Purkinje cell (primary cell): ENCODE results near the gene HARS2. TPM values are rescaled to one million over a fixed set of nuclear protein-coding genes. Genes with fewer than 3 reads are reported as not detected.

Experiments used
- polyA plus RNA-seq: library from polyadenylated mRNA; unstranded; fragments of >200 nt; fragmentation: Nextera tagmentation; gene quantifications from 2 replicates; pipeline ENCODE4 v1.2.1, GENCODE V29; 2014

HARS2 gene, protein sequence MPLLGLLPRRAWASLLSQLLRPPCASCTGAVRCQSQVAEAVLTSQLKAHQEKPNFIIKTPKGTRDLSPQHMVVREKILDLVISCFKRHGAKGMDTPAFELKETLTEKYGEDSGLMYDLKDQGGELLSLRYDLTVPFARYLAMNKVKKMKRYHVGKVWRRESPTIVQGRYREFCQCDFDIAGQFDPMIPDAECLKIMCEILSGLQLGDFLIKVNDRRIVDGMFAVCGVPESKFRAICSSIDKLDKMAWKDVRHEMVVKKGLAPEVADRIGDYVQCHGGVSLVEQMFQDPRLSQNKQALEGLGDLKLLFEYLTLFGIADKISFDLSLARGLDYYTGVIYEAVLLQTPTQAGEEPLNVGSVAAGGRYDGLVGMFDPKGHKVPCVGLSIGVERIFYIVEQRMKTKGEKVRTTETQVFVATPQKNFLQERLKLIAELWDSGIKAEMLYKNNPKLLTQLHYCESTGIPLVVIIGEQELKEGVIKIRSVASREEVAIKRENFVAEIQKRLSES
- polyA plus RNA-seq, result 9.2 and 12.1 TPM in 2 replicates

DNA sequence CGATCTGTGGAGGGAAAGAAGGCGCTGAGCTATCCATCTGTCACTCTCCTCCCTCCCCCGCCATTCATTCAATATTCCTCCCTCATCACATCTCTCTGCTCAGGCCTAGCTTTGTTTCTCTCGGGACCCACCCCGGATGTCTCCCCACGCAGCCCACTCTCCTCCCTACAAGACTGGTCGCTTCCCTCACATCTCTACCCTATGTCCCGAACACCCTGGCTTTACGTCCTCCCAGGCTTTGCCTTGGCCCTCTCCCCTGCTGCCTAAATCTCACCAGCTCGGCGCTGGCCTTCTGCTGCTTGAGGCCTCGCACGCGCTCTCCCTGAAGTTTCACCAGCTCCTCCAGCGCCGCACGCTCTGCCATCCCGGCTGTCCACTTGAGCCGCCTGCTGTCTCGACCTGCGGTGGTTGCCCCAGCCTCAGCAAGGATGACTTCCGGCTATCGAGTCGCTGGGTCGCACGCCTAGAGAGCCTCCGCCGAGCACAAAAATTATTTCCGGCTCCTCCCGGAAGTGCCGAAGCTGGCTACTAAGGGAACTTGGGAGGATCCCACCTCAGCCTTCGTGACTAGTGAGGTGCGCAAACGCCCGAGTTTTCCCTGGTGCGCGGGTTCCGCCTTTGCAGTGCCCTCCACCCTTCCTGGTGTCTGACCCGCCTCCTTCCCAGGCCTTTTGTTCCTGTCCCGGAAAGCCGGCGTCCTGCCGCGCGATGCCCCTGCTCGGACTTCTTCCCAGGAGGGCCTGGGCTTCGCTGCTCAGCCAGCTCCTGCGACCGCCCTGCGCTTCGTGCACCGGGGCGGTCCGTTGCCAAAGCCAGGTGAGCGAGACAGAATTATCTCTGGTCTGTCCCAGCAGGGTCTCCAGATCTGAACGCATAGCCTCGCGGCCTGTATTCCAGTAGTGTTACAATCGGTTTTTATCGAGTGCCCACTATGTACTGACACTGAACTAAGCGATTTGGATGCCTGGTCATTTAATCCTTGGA lies at the start of gene HARS2, which contains the start of gene HARS1:
HARS2 (plus strand) TSS at position 515 of the 984 bp plus-strand sequence; CDS start at position 709, 194 bp downstream.
HARS1 (minus strand) TSS at position 430 of the 984 bp plus-strand sequence; CDS start at position 364, 66 bp downstream.

DNA sequence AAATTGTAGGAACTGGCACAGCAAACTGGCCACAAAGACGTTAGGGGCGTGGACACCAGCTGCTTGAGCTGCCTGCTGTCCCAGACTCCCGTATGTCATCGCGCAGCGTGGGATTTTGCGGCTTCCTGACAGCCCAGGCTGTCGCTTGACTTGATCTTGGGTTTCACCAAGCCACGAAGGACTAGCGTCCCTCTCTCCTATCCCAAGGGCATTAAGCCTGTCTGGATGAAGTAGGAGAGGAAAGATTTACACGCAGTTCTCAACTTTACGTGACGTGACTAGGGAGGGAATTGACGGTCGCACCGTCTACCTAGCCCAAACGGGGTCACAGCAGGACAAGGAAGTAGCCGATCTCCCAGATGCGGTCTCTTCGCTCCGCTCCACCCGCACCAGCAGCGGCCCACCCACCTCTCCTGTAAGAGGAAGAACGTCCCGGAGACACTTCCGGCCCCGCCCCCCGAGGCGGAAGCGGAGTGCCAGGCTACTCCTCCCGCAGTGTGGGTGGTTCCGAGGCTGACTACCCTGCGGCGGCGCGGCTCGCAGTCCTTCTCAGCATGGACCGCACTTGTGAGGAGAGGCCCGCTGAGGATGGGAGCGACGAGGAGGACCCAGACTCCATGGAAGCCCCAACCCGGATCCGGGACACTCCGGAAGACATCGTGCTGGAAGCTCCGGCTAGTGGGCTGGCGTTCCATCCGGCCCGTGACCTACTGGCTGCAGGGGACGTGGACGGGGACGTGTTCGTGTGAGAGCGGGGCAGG lies 26.7 kb upstream of the HARS2 start, which contains the start of gene WDR55:
WDR55 (plus strand) TSS at position 546 of the 761 bp plus-strand sequence; CDS start at position 555, 9 bp downstream.

DNA sequence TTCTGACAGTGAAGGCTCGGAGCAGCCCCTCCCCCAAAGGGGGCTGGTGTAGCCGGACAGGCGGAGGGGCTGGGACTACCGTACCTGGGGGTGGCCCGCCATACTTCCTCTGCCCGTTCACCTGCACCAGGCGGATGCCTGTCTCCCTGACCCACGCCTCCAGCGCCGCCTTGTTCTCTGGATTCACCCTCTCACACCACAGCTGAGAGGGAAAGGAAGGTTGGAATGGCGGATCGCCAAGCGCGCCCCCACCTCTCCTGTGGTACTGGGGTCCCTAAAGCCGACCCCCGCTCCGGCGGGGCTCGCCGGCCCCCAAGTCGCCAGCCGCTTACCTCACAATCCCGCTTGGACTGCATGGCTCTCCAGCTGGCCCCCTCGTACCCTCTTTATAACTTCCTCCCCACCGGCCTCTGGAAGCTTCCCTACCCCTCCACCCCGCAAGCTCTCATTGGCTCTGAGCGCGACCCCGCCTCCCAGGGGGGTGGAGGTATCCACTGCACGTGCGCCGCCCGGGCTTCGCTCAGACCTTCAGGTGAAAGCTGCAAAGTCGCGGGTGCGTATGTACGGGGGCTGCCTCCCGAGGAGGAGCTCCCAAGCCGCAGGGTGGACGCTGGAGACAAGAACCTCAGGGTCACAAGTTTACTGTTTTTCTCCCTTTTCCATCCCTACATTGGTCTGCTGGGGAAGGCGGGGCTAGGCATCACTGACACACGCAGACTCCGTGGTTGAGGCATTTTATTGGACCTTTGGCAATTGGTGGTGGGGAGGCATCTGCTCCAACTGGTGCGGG lies 17.9 kb upstream of the HARS2 start, which contains the start of gene DND1:
DND1 (minus strand) TSS at position 390 of the 790 bp plus-strand sequence; CDS start at position 356, 34 bp downstream.

DNA sequence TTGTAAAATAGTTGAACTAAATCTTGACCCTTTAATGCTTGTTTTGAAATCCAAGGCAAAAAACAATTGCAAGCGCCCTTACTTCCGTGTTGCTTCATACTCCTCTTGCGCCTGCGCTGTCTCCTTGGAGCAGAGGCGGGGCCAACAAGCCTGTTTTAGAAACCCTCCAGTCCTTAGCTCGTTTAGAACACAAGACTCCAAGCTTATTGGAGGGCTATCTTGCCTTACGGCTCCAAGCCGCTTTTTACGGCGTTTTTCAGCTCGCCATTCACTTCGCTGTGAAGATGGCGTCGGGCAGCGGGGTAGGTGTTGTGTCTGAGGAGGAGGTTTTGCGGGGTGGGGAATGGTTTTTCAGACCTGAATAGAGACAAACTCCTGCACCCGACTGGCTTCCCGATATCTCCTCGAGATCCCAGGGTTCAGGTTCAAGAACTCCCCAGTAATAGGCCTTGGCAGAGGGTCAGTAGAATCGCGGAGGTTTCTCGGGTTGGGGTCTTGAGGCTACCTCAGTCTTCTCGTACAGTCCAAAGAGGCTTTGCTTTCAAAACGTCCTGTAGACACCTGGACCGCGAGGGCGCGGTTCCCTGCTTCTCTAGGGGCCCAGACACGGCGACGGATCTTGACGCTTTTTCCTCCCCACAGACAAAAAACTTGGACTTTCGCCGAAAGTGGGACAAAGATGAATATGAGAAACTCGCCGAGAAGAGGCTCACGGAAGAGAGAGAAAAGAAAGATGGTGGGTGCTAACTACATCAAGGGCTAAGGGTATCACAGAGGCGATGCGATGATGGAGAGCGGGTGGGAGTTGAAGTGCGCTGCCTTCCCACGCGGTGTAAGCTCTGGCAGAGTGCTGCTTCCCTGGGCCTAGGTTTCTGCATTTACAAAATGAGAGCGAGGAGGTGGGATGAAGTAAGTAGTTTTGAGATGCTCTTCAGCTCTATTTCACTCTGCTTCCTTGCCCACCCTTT lies 9.2 kb downstream of the HARS2 start, which contains the start of gene ZMAT2:
ZMAT2 (plus strand) TSS at position 271 of the 968 bp plus-strand sequence; CDS start at position 285, 14 bp downstream.

Other genes with a start within 250 kb of the HARS2 start
- 5.5 and 7.7 TPM in 2 replicates for gene EIF4EBP3, start 143.8 kb upstream of the HARS2 start, polyA plus RNA-seq
- 50.0 and 58.4 TPM in 2 replicates for gene SRA1, start 134.0 kb upstream of the HARS2 start, polyA plus RNA-seq
- 15.8 and 19.0 TPM in 2 replicates for gene APBB3, start 126.9 kb upstream of the HARS2 start, polyA plus RNA-seq
- gene SLC35A4, start 126.6 kb upstream of the HARS2 start, polyA plus RNA-seq, result 8.9 and 9.9 TPM in 2 replicates
- 3.2 and 5.5 TPM in 2 replicates for gene CD14, start 58.3 kb upstream of the HARS2 start, polyA plus RNA-seq
- gene TMCO6, start 52.0 kb upstream of the HARS2 start, polyA plus RNA-seq, result 0.35 TPM in 1 of 2 replicates, not detected in the other
- 580 and 589 TPM in 2 replicates for gene NDUFA2, start 43.8 kb upstream of the HARS2 start, polyA plus RNA-seq
- gene IK, start 43.6 kb upstream of the HARS2 start, polyA plus RNA-seq, result 95.1 and 132 TPM in 2 replicates
- gene WDR55, start 26.6 kb upstream of the HARS2 start, polyA plus RNA-seq, result 5.1 and 5.7 TPM in 2 replicates
- not detected in 2 replicates for gene DND1, start 17.9 kb upstream of the HARS2 start, polyA plus RNA-seq
- gene HARS1, start 85 bp upstream of the HARS2 start, polyA plus RNA-seq, result 68.3 and 76.9 TPM in 2 replicates
- 44.8 and 45.9 TPM in 2 replicates for gene ZMAT2, start 9.0 kb downstream of the HARS2 start, polyA plus RNA-seq
- gene PCDHA1, start 94.7 kb downstream of the HARS2 start, polyA plus RNA-seq, result 5.3 and 10.1 TPM in 2 replicates
- not detected in 2 replicates for gene PCDHA2, start 103.4 kb downstream of the HARS2 start, polyA plus RNA-seq
- 3.8 TPM in 1 of 2 replicates, not detected in the other for gene PCDHA3, start 109.6 kb downstream of the HARS2 start, polyA plus RNA-seq
- 0.62 and 10.7 TPM in 2 replicates for gene PCDHA4, start 115.6 kb downstream of the HARS2 start, polyA plus RNA-seq
- 1.5 and 6.3 TPM in 2 replicates for gene PCDHA5, start 130.2 kb downstream of the HARS2 start, polyA plus RNA-seq
- gene PCDHA6, start 136.5 kb downstream of the HARS2 start, polyA plus RNA-seq, result 4.0 and 5.4 TPM in 2 replicates
- gene PCDHA7, start 142.8 kb downstream of the HARS2 start, polyA plus RNA-seq, result 0.39 and 0.71 TPM in 2 replicates
- 1.4 TPM in 1 of 2 replicates, not detected in the other for gene PCDHA8, start 149.7 kb downstream of the HARS2 start, polyA plus RNA-seq
- gene PCDHA9, start 156.9 kb downstream of the HARS2 start, polyA plus RNA-seq, result 0.07 and 0.16 TPM in 2 replicates
- gene PCDHA10, start 164.4 kb downstream of the HARS2 start, polyA plus RNA-seq, result 13.4 and 23.1 TPM in 2 replicates
- 2.2 and 2.8 TPM in 2 replicates for gene PCDHA11, start 177.5 kb downstream of the HARS2 start, polyA plus RNA-seq
- 1.1 and 1.2 TPM in 2 replicates for gene PCDHA12, start 183.9 kb downstream of the HARS2 start, polyA plus RNA-seq
- 12.7 and 31.9 TPM in 2 replicates for gene PCDHA13, start 190.7 kb downstream of the HARS2 start, polyA plus RNA-seq
- gene PCDHAC1, start 234.8 kb downstream of the HARS2 start, polyA plus RNA-seq, result 11.6 and 30.0 TPM in 2 replicates